Ectodermal cell (in vitro differentiated cells): ENCODE data around the gene KRTAP5-4.
"Not testable (repeated sequence)": the region's sequence is repeated elsewhere in the genome, so short reads cannot be mapped to it uniquely, and the experiment has no call there.

ENCODE experiments used
- H3K27ac ChIP-seq: 2 replicates; pipeline ENCODE4 v1.7.0; 2013; ENCODE audit warnings: mild to moderate bottlenecking, low read depth, low read length; ENCODE audit not compliant: insufficient read depth, poor library complexity, severe bottlenecking
- H3K27me3 ChIP-seq: 2 replicates; pipeline ENCODE4 v1.7.0; 2013; ENCODE audit warnings: mild to moderate bottlenecking, low read length; ENCODE audit not compliant: insufficient read depth, control insufficient read depth, poor library complexity, severe bottlenecking
- H3K36me3 ChIP-seq: one replicate; pipeline ENCODE4 v1.7.0; 2013; ENCODE audit warnings: low read length; ENCODE audit not compliant: control insufficient read depth, insufficient read depth
- H3K4me1 ChIP-seq: one replicate; pipeline ENCODE4 v1.7.0; 2013; ENCODE audit warnings: low read length; ENCODE audit not compliant: control insufficient read depth, insufficient read depth
- H3K4me3 ChIP-seq: 2 replicates; pipeline ENCODE4 v1.7.0; 2013; ENCODE audit warnings: low read depth, low read length, control low read depth; ENCODE audit not compliant: insufficient read depth
- H3K9me3 ChIP-seq: 2 replicates; pipeline ENCODE4 v1.7.0; 2013; ENCODE audit warnings: mild to moderate bottlenecking, low read length, moderate library complexity; ENCODE audit not compliant: control insufficient read depth
- WGBS, 2 experiments: methylation state at CpG; one replicate each; pipeline ENCODE4 v1.1.7; 2013; ENCODE audit warnings: missing lambda C conversion rate in 2 of 2; 5-methylcytosine and 5-hydroxymethylcytosine counted together

KRTAP5-4 gene

GRCh38 chr11:1624621-1625020 is 2.7 kb upstream of the KRTAP5-4 start:
- no peaks in the 10 kb centered on the region for H3K4me1 ChIP-seq
- H3K9me3 ChIP-seq: no peaks in the 10 kb centered on the region
- peaks cover 4% of the 10 kb centered on the region for H3K27me3 ChIP-seq
- H3K4me3 ChIP-seq: no peak overlapping the region
- WGBS, 2 experiments: 82 to 84% methylated on average over 16 of the region's 16 CpGs
- H3K36me3 ChIP-seq: no peaks in the 10 kb centered on the region
- H3K27ac ChIP-seq: no peak overlapping the region

GRCh38 chr11:1623716-1624115 is 1.8 kb upstream of the KRTAP5-4 start:
- WGBS, 2 experiments: 86 to 90% methylated on average over 9 of the region's 9 CpGs
- H3K4me3 ChIP-seq: no peak overlapping the region
- H3K36me3 ChIP-seq: no peaks in the 10 kb centered on the region
- no peak overlapping the region for H3K27ac ChIP-seq
- H3K27me3 ChIP-seq: no peaks in the 10 kb centered on the region
- H3K9me3 ChIP-seq: no peaks in the 10 kb centered on the region
- H3K4me1 ChIP-seq: no peaks in the 10 kb centered on the region

GRCh38 chr11:1619449-1619848 is 2.5 kb downstream of the KRTAP5-4 start:
- WGBS, 2 experiments: 87 to 90% methylated on average over 10 of the region's 10 CpGs
- no peaks in the 10 kb centered on the region for H3K9me3 ChIP-seq
- H3K4me3 ChIP-seq: no peak overlapping the region
- no peak overlapping the region for H3K27ac ChIP-seq
- H3K27me3 ChIP-seq: no peaks in the 10 kb centered on the region
- no peaks in the 10 kb centered on the region for H3K36me3 ChIP-seq
- H3K4me1 ChIP-seq: no peaks in the 10 kb centered on the region

- no peaks in the 10 kb centered on the region for H3K36me3 ChIP-seq
- no peak overlapping the region for H3K27ac ChIP-seq
- WGBS, 2 experiments: 77 to 82% methylated on average over 9 to 10 of the region's 10 CpGs
- no peaks in the 10 kb centered on the region for H3K27me3 ChIP-seq
- H3K4me3 ChIP-seq: no peak overlapping the region
- H3K4me1 ChIP-seq: no peaks in the 10 kb centered on the region
- H3K9me3 ChIP-seq: no peaks in the 10 kb centered on the region
Measured at GRCh38 chr11:1618231-1618630, 3.7 kb downstream of the KRTAP5-4 start.

GRCh38 chr11:1608363-1608762 is 13.6 kb downstream of the KRTAP5-4 start, which contains the start of gene KRTAP5-3:
TSS of gene KRTAP5-3 (minus strand) at chr11:1608463. CDS start at chr11:1608385, 78 bp downstream.
- no peaks in the 10 kb centered on the region for H3K36me3 ChIP-seq
- no peak within 1 kb of the TSS for H3K4me3 ChIP-seq
- H3K4me1 ChIP-seq: peaks cover 14% of the 10 kb centered on the region
- H3K27ac ChIP-seq: no peak within 1 kb of the TSS
- no peaks in the 10 kb centered on the region for H3K27me3 ChIP-seq
- H3K9me3 ChIP-seq: no peaks in the 10 kb centered on the region
- WGBS, 2 experiments: 77 to 85% methylated on average over 4 of the region's 4 CpGs

- 76 to 84% methylated on average over 5 of the region's 5 CpGs for WGBS, 2 experiments
- H3K36me3 ChIP-seq, H3K27me3 ChIP-seq, H3K27ac ChIP-seq, H3K9me3 ChIP-seq, H3K4me3 ChIP-seq: not testable (repeated sequence)
- H3K4me1 ChIP-seq: peaks cover 14% of the 10 kb centered on the region
Measured at GRCh38 chr11:1607901-1608300, 14.0 kb downstream of the KRTAP5-4 start.

- H3K36me3 ChIP-seq: not testable (repeated sequence)
- 34 to 36% methylated on average over 18 of the region's 18 CpGs for WGBS, 2 experiments
Measured at GRCh38 chr11:1607156-1607845, 14.6 kb downstream of the KRTAP5-4 start.

GRCh38 chr11:1605923-1606322 is 16.0 kb downstream of the KRTAP5-4 start:
- H3K4me3 ChIP-seq, H3K27ac ChIP-seq, H3K36me3 ChIP-seq, H3K9me3 ChIP-seq, H3K27me3 ChIP-seq: not testable (repeated sequence)
- WGBS, 2 experiments: 93 to 94% methylated on average over 13 of the region's 13 CpGs
- peaks cover 14% of the 10 kb centered on the region for H3K4me1 ChIP-seq

More at GRCh38 chr11:1607156-1607845, 14.6 kb downstream of the KRTAP5-4 start:
- not testable (repeated sequence) for H3K9me3 ChIP-seq, H3K27me3 ChIP-seq, H3K4me3 ChIP-seq, H3K27ac ChIP-seq
- H3K4me1 ChIP-seq: peaks cover 14% of the 10 kb centered on the region

GRCh38 chr11:1604711-1605110 is 17.2 kb downstream of the KRTAP5-4 start:
- 91 to 92% methylated on average over 7 of the region's 7 CpGs for WGBS, 2 experiments
- H3K4me3 ChIP-seq: no peak overlapping the region
- H3K36me3 ChIP-seq: no peaks in the 10 kb centered on the region
- H3K4me1 ChIP-seq: peaks cover 14% of the 10 kb centered on the region
- no peaks in the 10 kb centered on the region for H3K9me3 ChIP-seq
- no peak overlapping the region for H3K27ac ChIP-seq
- no peaks in the 10 kb centered on the region for H3K27me3 ChIP-seq

GRCh38 chr11:1604181-1604580 is 17.8 kb downstream of the KRTAP5-4 start:
- Histone ChIP-seq H3K36me3 (no peaks in the 10 kb centered on the region), H3K4me3 (no peak overlapping the region), H3K27me3 (no peaks in the 10 kb centered on the region), H3K4me1 (peaks cover 14% of the 10 kb centered on the region), H3K9me3 (no peaks in the 10 kb centered on the region), H3K27ac (no peak overlapping the region)
- 93 to 95% methylated on average over 11 of the region's 11 CpGs for WGBS, 2 experiments
